ENCODE measurements around the gene LPO. TPM values are rescaled to one million over a fixed set of nuclear protein-coding genes. Genes with fewer than 3 reads are reported as not detected.

Gene LPO
- total and polyA plus RNA-seq, 9 of the 15 experiments (the other 6 are each of a cell fraction or from before 2014, with no cell fraction given), result 0.07 to 0.11 TPM; not detected in 7

- Histone ChIP-seq H3K4me1 (replicated peaks in 1 of 2; ENCODE audit: control insufficient read depth in 2 of 2, insufficient read depth in 2 of 2, low read length in 2 of 2) (peaks cover 0 to 21% of the 10 kb centered on the region in 2 experiments; a peak in 3 of 5 replicates), H3K4me2 (ENCODE audit: insufficient read depth, low read length) (no peak within 1 kb of the TSS), H3K36me3 (ENCODE audit: control insufficient read depth, insufficient read depth, low read length) (no peaks in the 10 kb centered on the region), H3K9me3 (replicated peaks; ENCODE audit: control insufficient read depth, insufficient read depth, low read depth, low read length) (no peaks in the 10 kb centered on the region), H3K9ac (ENCODE audit: insufficient read depth in 1 of 2, low read depth in 2 of 2, low read length in 2 of 2) (no peak within 1 kb of the TSS), H3K79me2 (ENCODE audit: control insufficient read depth, insufficient read depth, low read length) (no peaks in the 10 kb centered on the region), H4K20me1 (replicated peaks; ENCODE audit: control insufficient read depth, insufficient read depth, low read length) (peaks cover 2% of the 10 kb centered on the region; the same call in 1 of the 2 replicates), H3K27me3 (ENCODE audit: control insufficient read depth in 2 of 2, insufficient read depth in 2 of 2, low read length in 2 of 2) (peaks cover 17 to 51% of the 10 kb centered on the region in 2 experiments; a peak in 4 of 5 replicates), H3K4me3 (no peak within 1 kb of the TSS), H2AFZ (ENCODE audit: low read depth, low read length) (no peak within 1 kb of the TSS), H3K27ac (ENCODE audit: extremely low read depth, low read depth, low read length) (no peak within 1 kb of the TSS), H3K9me1 (ENCODE audit: control insufficient read depth, insufficient read depth, low read length) (no peaks in the 10 kb centered on the region)
- FAIRE-seq (no peak), DNase-seq (ENCODE audit: extremely low read depth in 1 of 4, low spot score in 3 of 4) (peak in 2 of 4 experiments; percentile 4 to 6), ATAC-seq (no peak)
- intact Hi-C loops (cut with micrococcal nuclease), result no loop called here
- CTCF ChIA-PET (ENCODE audit: low intra/inter-chr PET ratio), result no interaction called here
- 10% methylated on average over 3 of the region's 5 CpGs for WGBS (ENCODE audit: insufficient coverage, low coverage, missing lambda C conversion rate)
- POLR2A ChIA-PET, result interaction anchor here (0.6 to 1.8 kb wide), 5 partner anchors 16 to 164 kb away, joined by 3 to 6 read pairs (median 3); no protein-coding TSS in a partner anchor
- in situ Hi-C loops (cut with MboI), result loop anchor here (25.0 kb wide), 1 partner anchor 732 kb away; no protein-coding TSS in a partner anchor
- no TSS peak for BruUV-seq (replicated peaks)
- TF ChIP-seq NR1H2 (CRISPR knock-in tag; IDR thresholded peaks at IDR 0.05) (no peak), ZNF639 (CRISPR knock-in tag; conservative IDR thresholded peaks at IDR 0.05 in 1 of 2, IDR thresholded peaks at IDR 0.05 in 1 of 2) (no peak), E2F1 (CRISPR knock-in tag; IDR thresholded peaks at IDR 0.05) (no peak), THAP12 (CRISPR knock-in tag; IDR thresholded peaks at IDR 0.05) (no peak), GABPB2 (CRISPR knock-in tag; conservative IDR thresholded peaks at IDR 0.05) (no peak), USF1 (CRISPR knock-in tag; IDR thresholded peaks at IDR 0.05) (no peak), PREB (CRISPR knock-in tag; IDR thresholded peaks at IDR 0.05) (no peak), ZNF280A (IDR thresholded peaks at IDR 0.05; ENCODE audit: low read depth, partially characterized antibody) (no peak), ZNF444 (CRISPR knock-in tag; IDR thresholded peaks at IDR 0.05) (no peak), ARID2 (IDR thresholded peaks at IDR 0.05) (no peak), TBL1XR1 (IDR thresholded peaks at IDR 0.05; ENCODE audit: low read length in 2 of 2) (no peak)
Observed at GRCh38 chr17:58280480-58281217, 42.3 kb downstream of the LPO start, which contains the start of gene MPO. TSS of gene MPO (minus strand) at chr17:58280935. CDS start at chr17:58280758, 177 bp downstream.

All from K562 (cell line).